NB4 (cell line): ENCODE data around the gene EIF4G3.
A peak's percentile ranks its signal among the peaks of the same experiment; 100 is the strongest.
"Not testable (repeated sequence)": the region's sequence is repeated elsewhere in the genome, so short reads cannot be mapped to it uniquely, and the experiment has no call there.

Experiments used
- DNase-seq: peaks from one replicate; pipeline ENCODE4 v3.0.0; 2010; ENCODE audit warnings: low read depth
- H3K4me3 ChIP-seq: one replicate; pipeline ENCODE4 v1.5.1; 2011; ENCODE audit warnings: mild to moderate bottlenecking, low read depth, low read length, moderate library complexity
- CTCF ChIP-seq: IDR thresholded peaks from one replicate; pipeline ENCODE4 v1.5.1; 2012; ENCODE audit warnings: low read depth, low read length
- MAX ChIP-seq: IDR thresholded peaks from 2 replicates; pipeline ENCODE4 v1.6.1; 2011; ENCODE audit warnings: low read depth, low read length
- MYC ChIP-seq: IDR thresholded peaks from 2 replicates; pipeline ENCODE4 v1.6.1; 2011; ENCODE audit warnings: low read depth, low read length
- POLR2A ChIP-seq: IDR thresholded peaks from 2 replicates; pipeline ENCODE4 v1.6.1; 2011; ENCODE audit warnings: mild to moderate bottlenecking; ENCODE audit not compliant: insufficient read length; ENCODE audit errors: extremely low read depth

The EIF4G3 gene

GRCh38 chr1:21060523-21060922 lies 116.2 kb downstream of the EIF4G3 start:
- H3K4me3 ChIP-seq: no peak overlapping the region
- DNase-seq: no peak
- no peak for TF ChIP-seq POLR2A
- TF ChIP-seq CTCF: no peak
- no peak for TF ChIP-seq MYC
- no peak for TF ChIP-seq MAX

GRCh38 chr1:21059021-21059420 lies 117.7 kb downstream of the EIF4G3 start:
- no peak for DNase-seq
- TF ChIP-seq CTCF: no peak
- TF ChIP-seq MAX: no peak
- TF ChIP-seq MYC: no peak
- no peak for TF ChIP-seq POLR2A

GRCh38 chr1:21058035-21058793 lies 118.5 kb downstream of the EIF4G3 start:
- no peak for TF ChIP-seq MYC
- no peak for TF ChIP-seq POLR2A
- TF ChIP-seq CTCF: no peak
- no peak for TF ChIP-seq MAX
- H3K4me3 ChIP-seq: no peak overlapping the region
- no peak for DNase-seq

More at GRCh38 chr1:21059021-21059420, 117.7 kb downstream of the EIF4G3 start:
- no peak overlapping the region for H3K4me3 ChIP-seq

- not testable (repeated sequence) for H3K4me3 ChIP-seq, DNase-seq
These were observed 123.3 kb downstream of the EIF4G3 start for GRCh38 chr1:21053189-21053928.

GRCh38 chr1:21052034-21052433 lies 124.7 kb downstream of the EIF4G3 start:
- TF ChIP-seq POLR2A (no peak), MYC (no peak)
- no peak for DNase-seq

GRCh38 chr1:21051177-21051825 lies 125.4 kb downstream of the EIF4G3 start:
- no peak overlapping the region for H3K4me3 ChIP-seq
- no peak for TF ChIP-seq POLR2A
- no peak for TF ChIP-seq MAX
- no peak for TF ChIP-seq MYC
- TF ChIP-seq CTCF: no peak
- DNase-seq: peak; percentile 11

More at GRCh38 chr1:21052034-21052433, 124.7 kb downstream of the EIF4G3 start:
- H3K4me3 ChIP-seq: no peak overlapping the region
